Anterior cingulate cortex (tissue), 58 donors: ENCODE measurements around the gene DCAKD.

Experiments used
- DNase-seq, 58 donors: peaks; one replicate each; lab custom pipeline; 2025; lab: John Stamatoyannopoulos, UW

DCAKD gene

GRCh38 chr17:45008216-45008615 is 43.2 kb downstream of the DCAKD start:
- DNase-seq = no peak

GRCh38 chr17:45006927-45007461 is 44.4 kb downstream of the DCAKD start:
- no peak for DNase-seq

- DNase-seq = no peak
These were observed 45.7 kb downstream of the DCAKD start for GRCh38 chr17:45005700-45006099.

- DNase-seq = no peak
These were observed 47.0 kb downstream of the DCAKD start for GRCh38 chr17:45004388-45004787.

- no peak for DNase-seq
These were observed 47.6 kb downstream of the DCAKD start for GRCh38 chr17:45003877-45004276.

- DNase-seq = no peak
These were observed 50.1 kb downstream of the DCAKD start for GRCh38 chr17:45001310-45001709.

- no peak for DNase-seq
These were observed 52.0 kb downstream of the DCAKD start for GRCh38 chr17:44999433-44999832.

- DNase-seq = no peak
These were observed 52.8 kb downstream of the DCAKD start for GRCh38 chr17:44998646-44999045.

GRCh38 chr17:44997733-44998520 is 53.5 kb downstream of the DCAKD start:
- DNase-seq = no peak

GRCh38 chr17:44996304-44996703 is 55.1 kb downstream of the DCAKD start:
- DNase-seq = no peak

GRCh38 chr17:44995436-44996001 is 55.9 kb downstream of the DCAKD start:
- DNase-seq = no peak

- DNase-seq = no peak
These were observed 59.0 kb downstream of the DCAKD start for GRCh38 chr17:44992242-44992939.

GRCh38 chr17:44990994-44991393 is 60.4 kb downstream of the DCAKD start:
- DNase-seq = no peak

GRCh38 chr17:44989552-44990138 is 61.8 kb downstream of the DCAKD start:
- no peak for DNase-seq

GRCh38 chr17:44988044-44988942 is 63.1 kb downstream of the DCAKD start:
- no peak for DNase-seq

- DNase-seq = no peak
These were observed 67.9 kb downstream of the DCAKD start for GRCh38 chr17:44983563-44983962.

- DNase-seq = no peak
These were observed 69.2 kb downstream of the DCAKD start for GRCh38 chr17:44982113-44982702.

- no peak for DNase-seq
These were observed 70.0 kb downstream of the DCAKD start for GRCh38 chr17:44981221-44981968.
